ENCODE results near the gene CCDC177. TPM values are rescaled to one million over a fixed set of nuclear protein-coding genes. Genes with fewer than 3 reads are reported as not detected.
A peak's percentile ranks its signal among the peaks of the same experiment; 100 is the strongest.

CCDC177 gene
- total RNA-seq, 3 donors from 2014 or later: 0.29 to 0.33 TPM; not detected in 1

DNA sequence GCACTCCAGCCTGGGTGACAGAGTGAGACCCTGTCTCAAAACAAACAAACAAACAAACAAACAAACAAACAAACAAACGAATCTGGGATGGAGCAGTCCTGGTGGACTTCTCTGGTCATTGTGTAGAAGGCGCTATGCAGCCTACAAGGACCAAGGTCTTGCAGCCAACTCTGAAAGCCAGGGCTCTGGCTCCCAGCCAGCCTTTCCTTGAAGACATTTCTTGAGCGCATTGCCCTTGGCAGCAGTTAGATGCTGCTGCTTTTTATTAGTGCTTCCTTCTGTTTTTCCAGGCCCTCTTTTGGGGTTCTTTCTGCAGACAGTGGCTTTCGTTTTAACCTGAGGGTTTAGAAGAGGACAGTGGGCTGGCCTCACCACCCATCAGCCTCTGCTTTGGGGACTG, 20.2 kb downstream of the CCDC177 start:
- no peak overlapping the region for H3K27ac ChIP-seq
- intact Hi-C loops (cut with DNase I; ENCODE audit: low total_unique reads): no loop called here
- H3K4me3 ChIP-seq: no peak overlapping the region
- no peaks in the 10 kb centered on the region for H3K36me3 ChIP-seq
- H3K4me1 ChIP-seq: no peaks in the 10 kb centered on the region
- H3K27me3 ChIP-seq: peaks cover 0 to 11% of the 10 kb centered on the region in 2 donors
- DNase-seq (ENCODE audit: low spot score in 2 of 2): no peak
- TF ChIP-seq POLR2A (IDR thresholded peaks at IDR 0.05) (no peak), CTCF (IDR thresholded peaks at IDR 0.05) (no peak), POLR2AphosphoS5 (IDR thresholded peaks at IDR 0.05) (no peak)
- H3K9me3 ChIP-seq: no peaks in the 10 kb centered on the region

GRCh38 chr14:69553252-69553651, 21.4 kb downstream of the CCDC177 start:
- no peak for DNase-seq (ENCODE audit: low spot score in 2 of 2)
- H3K27ac ChIP-seq: no peak overlapping the region
- no peak for TF ChIP-seq POLR2A (IDR thresholded peaks at IDR 0.05)
- TF ChIP-seq CTCF (IDR thresholded peaks at IDR 0.05): no peak
- TF ChIP-seq POLR2AphosphoS5 (IDR thresholded peaks at IDR 0.05): no peak
- H3K4me3 ChIP-seq: no peak overlapping the region
- H3K36me3 ChIP-seq: no peaks in the 10 kb centered on the region
- no peaks in the 10 kb centered on the region for H3K9me3 ChIP-seq
- H3K27me3 ChIP-seq: peaks cover 0 to 23% of the 10 kb centered on the region in 2 donors
- H3K4me1 ChIP-seq: no peaks in the 10 kb centered on the region
- intact Hi-C loops (cut with DNase I; ENCODE audit: low total_unique reads): no loop called here

DNA sequence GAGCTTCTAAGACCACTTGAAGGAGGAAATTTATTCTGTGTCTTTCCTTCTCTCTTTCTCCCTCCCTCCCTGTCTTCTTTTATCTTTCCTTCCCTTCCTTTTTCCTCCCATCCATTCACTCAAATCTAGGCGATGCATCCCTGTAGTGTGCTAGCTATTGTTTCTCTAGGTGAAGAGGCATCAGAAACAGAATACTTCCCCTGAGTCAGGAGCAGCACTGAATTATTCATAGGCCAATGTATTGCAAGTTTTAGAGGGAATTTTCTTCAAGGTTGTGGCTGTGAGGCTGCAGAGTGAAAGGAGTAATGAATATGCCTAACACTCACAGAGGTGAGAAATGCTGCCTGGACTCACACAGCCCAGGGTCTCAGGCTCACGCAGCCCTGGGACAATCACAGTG, 23.2 kb downstream of the CCDC177 start:
- intact Hi-C loops (cut with DNase I; ENCODE audit: low total_unique reads): no loop called here
- no peak for DNase-seq (ENCODE audit: low spot score in 2 of 2)
- Histone ChIP-seq H3K27ac (no peak overlapping the region), H3K27me3 (peaks cover 0 to 29% of the 10 kb centered on the region in 2 donors), H3K4me3 (no peak overlapping the region), H3K36me3 (no peaks in the 10 kb centered on the region), H3K9me3 (no peaks in the 10 kb centered on the region), H3K4me1 (no peaks in the 10 kb centered on the region)
- TF ChIP-seq POLR2A (IDR thresholded peaks at IDR 0.05) (no peak), POLR2AphosphoS5 (IDR thresholded peaks at IDR 0.05) (no peak), CTCF (IDR thresholded peaks at IDR 0.05) (no peak)

GRCh38 chr14:69548566-69548965, 26.1 kb downstream of the CCDC177 start:
- no peak for DNase-seq (ENCODE audit: low spot score in 2 of 2)
- H3K36me3 ChIP-seq: no peaks in the 10 kb centered on the region
- intact Hi-C loops (cut with DNase I; ENCODE audit: low total_unique reads): no loop called here
- H3K4me3 ChIP-seq: no peak overlapping the region
- H3K9me3 ChIP-seq: no peaks in the 10 kb centered on the region
- H3K27me3 ChIP-seq: peaks cover 0 to 29% of the 10 kb centered on the region in 2 donors
- no peak overlapping the region for H3K27ac ChIP-seq
- H3K4me1 ChIP-seq: no peaks in the 10 kb centered on the region
- TF ChIP-seq POLR2AphosphoS5 (IDR thresholded peaks at IDR 0.05): no peak
- TF ChIP-seq POLR2A (IDR thresholded peaks at IDR 0.05): no peak
- no peak for TF ChIP-seq CTCF (IDR thresholded peaks at IDR 0.05)

- no peak for DNase-seq (ENCODE audit: low spot score in 2 of 2)
- H3K4me3 ChIP-seq: peak overlapping the region in 2 of 3 donors; percentile 31 to 51
- intact Hi-C loops (cut with DNase I; ENCODE audit: low total_unique reads): no loop called here
These were observed 26.8 kb downstream of the CCDC177 start for GRCh38 chr14:69547701-69548348.

More at GRCh38 chr14:69547701-69548348, 26.8 kb downstream of the CCDC177 start:
- Histone ChIP-seq H3K27ac (no peak overlapping the region), H3K4me1 (no peaks in the 10 kb centered on the region), H3K36me3 (no peaks in the 10 kb centered on the region), H3K9me3 (no peaks in the 10 kb centered on the region), H3K27me3 (peaks cover 0 to 29% of the 10 kb centered on the region in 2 donors)
- peak in 2 of 3 donors; percentile 18 to 45 for TF ChIP-seq CTCF (IDR thresholded peaks at IDR 0.05)
- no peak for TF ChIP-seq POLR2A (IDR thresholded peaks at IDR 0.05)

Measured in breast epithelium (tissue), 4 donors.